Nephron (organoid): ENCODE measurements around the gene WDR36.

Source experiments
- H3K27ac Mint-ChIP-seq, 3 experiments: 2 replicates each; pipeline ENCODE4 v1.8.0; 2020; ENCODE audit warnings: mixed read lengths in 3 of 3, mild to moderate bottlenecking in 2 of 3, moderate library complexity in 1 of 3
- H3K27me3 Mint-ChIP-seq: 2 replicates; pipeline ENCODE4 v1.8.0; 2021; ENCODE audit warnings: low read depth, mild to moderate bottlenecking, moderate library complexity, mixed read lengths
- H3K36me3 Mint-ChIP-seq: 2 replicates; pipeline ENCODE4 v1.8.0; 2020; ENCODE audit warnings: low read depth, mixed read lengths
- H3K4me1 Mint-ChIP-seq: 2 replicates; pipeline ENCODE4 v1.8.0; 2020; ENCODE audit warnings: mixed read lengths
- H3K4me3 Mint-ChIP-seq, 3 experiments: 2 replicates each; pipeline ENCODE4 v1.8.0; 2020; ENCODE audit warnings: mild to moderate bottlenecking in 3 of 3, mixed read lengths in 3 of 3, moderate library complexity in 2 of 3
- H3K9me3 Mint-ChIP-seq: 2 replicates; pipeline ENCODE4 v1.8.0; 2020; ENCODE audit warnings: mixed read lengths
- TF ChIP-seq, protein P1 (sequence below), 3 experiments: fragments of 200-600 bp; sonication (generic); IDR thresholded peaks; one replicate each; pipeline ENCODE4 v1.5.0; 2021; ENCODE audit warnings: antibody characterized with exemption in 3 of 3; ENCODE audit not compliant: unreplicated experiment in 3 of 3

Gene WDR36

GRCh38 chr5:111071413-111071812 is 20.7 kb upstream of the WDR36 start, which contains the start of gene TSLP:
TSS of gene TSLP (plus strand) at chr5:111071713. CDS start at chr5:111071891, 178 bp downstream.
- no peaks in the 10 kb centered on the region for H3K36me3 Mint-ChIP-seq
- H3K9me3 Mint-ChIP-seq, result no peaks in the 10 kb centered on the region
- H3K4me3 Mint-ChIP-seq, result peak within 1 kb of the TSS; percentile 81 to 87 (median 86)
- TF ChIP-seq, protein P1, sequence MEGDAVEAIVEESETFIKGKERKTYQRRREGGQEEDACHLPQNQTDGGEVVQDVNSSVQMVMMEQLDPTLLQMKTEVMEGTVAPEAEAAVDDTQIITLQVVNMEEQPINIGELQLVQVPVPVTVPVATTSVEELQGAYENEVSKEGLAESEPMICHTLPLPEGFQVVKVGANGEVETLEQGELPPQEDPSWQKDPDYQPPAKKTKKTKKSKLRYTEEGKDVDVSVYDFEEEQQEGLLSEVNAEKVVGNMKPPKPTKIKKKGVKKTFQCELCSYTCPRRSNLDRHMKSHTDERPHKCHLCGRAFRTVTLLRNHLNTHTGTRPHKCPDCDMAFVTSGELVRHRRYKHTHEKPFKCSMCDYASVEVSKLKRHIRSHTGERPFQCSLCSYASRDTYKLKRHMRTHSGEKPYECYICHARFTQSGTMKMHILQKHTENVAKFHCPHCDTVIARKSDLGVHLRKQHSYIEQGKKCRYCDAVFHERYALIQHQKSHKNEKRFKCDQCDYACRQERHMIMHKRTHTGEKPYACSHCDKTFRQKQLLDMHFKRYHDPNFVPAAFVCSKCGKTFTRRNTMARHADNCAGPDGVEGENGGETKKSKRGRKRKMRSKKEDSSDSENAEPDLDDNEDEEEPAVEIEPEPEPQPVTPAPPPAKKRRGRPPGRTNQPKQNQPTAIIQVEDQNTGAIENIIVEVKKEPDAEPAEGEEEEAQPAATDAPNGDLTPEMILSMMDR (IDR thresholded peaks at IDR 0.05; ENCODE audit: unreplicated experiment in 3 of 3), result no peak
- no peak within 1 kb of the TSS for H3K27ac Mint-ChIP-seq
- peaks cover 10% of the 10 kb centered on the region for H3K4me1 Mint-ChIP-seq
- H3K27me3 Mint-ChIP-seq, result peaks cover 97% of the 10 kb centered on the region

- Mint-ChIP-seq H3K27me3 (peaks cover 90% of the 10 kb centered on the region), H3K9me3 (no peaks in the 10 kb centered on the region), H3K27ac (no peak overlapping the region), H3K36me3 (no peaks in the 10 kb centered on the region), H3K4me3 (peak overlapping the region; percentile 81 to 87 (median 86)), H3K4me1 (peaks cover 5% of the 10 kb centered on the region)
- TF ChIP-seq, protein P1 (IDR thresholded peaks at IDR 0.05; ENCODE audit: unreplicated experiment in 3 of 3), result no peak
Measured at GRCh38 chr5:111072949-111073682, 19.0 kb upstream of the WDR36 start.

DNA sequence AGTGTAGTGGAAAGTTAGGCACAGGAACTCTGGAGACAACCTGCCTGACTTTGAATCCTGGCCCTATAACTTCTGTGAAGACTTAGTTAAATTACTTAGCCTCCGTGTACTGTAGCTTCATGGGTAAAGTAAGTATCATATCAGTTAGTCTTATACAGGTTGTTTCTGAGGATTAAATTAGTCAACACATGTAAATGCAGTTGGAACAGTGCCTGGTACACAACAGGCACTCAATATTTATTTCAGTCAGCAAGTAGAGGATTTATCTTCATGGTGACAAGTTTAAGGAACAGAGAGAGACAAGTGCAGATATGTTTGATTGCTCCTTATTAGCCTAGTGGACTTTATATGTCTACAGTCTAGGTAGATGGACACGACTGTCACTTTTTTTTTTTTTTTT is 17.9 kb upstream of the WDR36 start:
- Mint-ChIP-seq H3K9me3 (no peaks in the 10 kb centered on the region), H3K27me3 (peaks cover 88% of the 10 kb centered on the region)

DNA sequence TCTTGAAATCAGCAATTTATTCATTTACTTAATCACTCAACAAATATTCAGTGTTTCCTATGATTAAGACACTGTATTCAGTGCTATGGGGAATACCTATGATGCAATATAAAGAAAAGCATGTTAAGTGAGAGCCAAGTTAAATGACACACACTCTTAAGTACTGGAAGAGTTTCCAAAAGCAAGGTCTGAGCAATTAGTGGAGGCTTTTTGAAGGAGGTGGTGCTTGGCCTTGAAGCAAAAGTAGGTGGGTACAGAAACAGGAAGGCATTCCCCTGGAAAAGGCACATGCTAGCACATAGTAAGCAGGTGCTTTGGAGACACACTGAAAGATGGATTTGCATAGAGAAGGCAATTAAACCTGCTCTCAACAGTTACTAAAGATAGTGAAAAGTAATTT is 16.6 kb upstream of the WDR36 start:
- no peak overlapping the region for H3K27ac Mint-ChIP-seq
- peaks cover 5% of the 10 kb centered on the region for H3K4me1 Mint-ChIP-seq
- peaks cover 84% of the 10 kb centered on the region for H3K27me3 Mint-ChIP-seq
- TF ChIP-seq, protein P1 (IDR thresholded peaks at IDR 0.05; ENCODE audit: unreplicated experiment in 3 of 3), result no peak
- H3K36me3 Mint-ChIP-seq, result no peaks in the 10 kb centered on the region
- H3K4me3 Mint-ChIP-seq, result no peak overlapping the region
- no peaks in the 10 kb centered on the region for H3K9me3 Mint-ChIP-seq

More for the DNA sequence above, 17.9 kb upstream of the WDR36 start:
- Mint-ChIP-seq H3K27ac (no peak overlapping the region), H3K36me3 (no peaks in the 10 kb centered on the region), H3K4me1 (peaks cover 5% of the 10 kb centered on the region), H3K4me3 (peak overlapping the region; percentile 22 to 87 (median 57))
- TF ChIP-seq, protein P1 (IDR thresholded peaks at IDR 0.05; ENCODE audit: unreplicated experiment in 3 of 3), result no peak

- Mint-ChIP-seq H3K36me3 (no peaks in the 10 kb centered on the region), H3K4me3 (no peak overlapping the region), H3K4me1 (peaks cover 5% of the 10 kb centered on the region), H3K27ac (no peak overlapping the region), H3K27me3 (peaks cover 84% of the 10 kb centered on the region), H3K9me3 (no peaks in the 10 kb centered on the region)
- TF ChIP-seq, protein P1 (IDR thresholded peaks at IDR 0.05; ENCODE audit: unreplicated experiment in 3 of 3), result no peak
Measured at GRCh38 chr5:111076091-111076490, 16.1 kb upstream of the WDR36 start.

DNA sequence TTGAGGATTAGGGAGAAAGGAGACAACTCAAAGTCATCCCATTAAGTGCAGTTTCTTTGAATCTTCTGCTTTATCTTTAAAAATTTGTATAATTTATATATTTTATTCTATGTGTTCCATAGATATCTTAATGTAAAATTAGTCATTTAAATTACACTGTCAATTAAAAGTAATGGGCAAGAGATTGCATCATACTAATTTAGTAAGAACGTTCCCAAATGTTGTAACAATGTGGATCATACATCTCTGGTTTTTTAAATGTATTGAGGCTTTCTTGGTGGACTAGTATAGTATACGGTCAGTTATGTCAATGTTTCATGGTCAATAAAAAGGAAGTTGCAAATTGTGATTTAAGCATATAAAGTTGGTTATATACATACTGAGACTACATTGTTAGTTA is 14.5 kb upstream of the WDR36 start:
- Mint-ChIP-seq H3K9me3 (no peaks in the 10 kb centered on the region), H3K36me3 (no peaks in the 10 kb centered on the region), H3K27me3 (peaks cover 75% of the 10 kb centered on the region), H3K4me3 (no peak overlapping the region), H3K4me1 (peaks cover 5% of the 10 kb centered on the region), H3K27ac (no peak overlapping the region)
- TF ChIP-seq, protein P1 (IDR thresholded peaks at IDR 0.05; ENCODE audit: unreplicated experiment in 3 of 3), result no peak
